Smooth muscle cell of bladder (primary cell): ENCODE data around the gene SNW1. TPM values are rescaled to one million over a fixed set of nuclear protein-coding genes. Genes with fewer than 3 reads are reported as not detected.

Source experiments
- total RNA-seq: library from RNA; depleted of rRNA; stranded (reverse); fragments of >200 nt; gene quantifications from 2 replicates; pipeline ENCODE4 v1.2.3, GENCODE V29; 2014

Gene SNW1
- 41.7 and 47.0 TPM in 2 replicates for total RNA-seq

GRCh38 chr14:77760381-77761204, at the start of gene SNW1:
SNW1 (minus strand) TSS chr14:77761156; CDS start chr14:77761127, 29 bp downstream.

GRCh38 chr14:77799863-77800730, 39.1 kb upstream of the SNW1 start, which contains the start of gene ADCK1:
ADCK1 (plus strand) TSS chr14:77800109; CDS start chr14:77818979, 18,870 bp downstream.

GRCh38 chr14:77707724-77708408, 53.1 kb downstream of the SNW1 start, which contains the start of the genes ALKBH1 and SLIRP:
ALKBH1 (minus strand) TSS chr14:77708023; CDS start chr14:77708004, 19 bp downstream.
SLIRP (plus strand) TSS chr14:77708103; CDS start chr14:77708112, 9 bp downstream.

Other genes starting within 250 kb of the SNW1 start
- 15.8 and 17.5 TPM in 2 replicates for gene SPTLC2, start 144.5 kb downstream of the SNW1 start, total RNA-seq
- gene ALKBH1, start 53.1 kb downstream of the SNW1 start, total RNA-seq, result 7.7 and 7.9 TPM in 2 replicates
- 168 and 174 TPM in 2 replicates for gene SLIRP, start 53.1 kb downstream of the SNW1 start, total RNA-seq
- 4.3 and 4.4 TPM in 2 replicates for gene ADCK1, start 39.0 kb upstream of the SNW1 start, total RNA-seq